GM20431 (cell line): ENCODE results near the gene LEMD3.

Source experiments
- in situ Hi-C: fragments of 300-500 bp; cut with MseI, MboI; formaldehyde crosslinking; loops from one replicate; pipeline ENCODE4 v1.15.0; 2020; ENCODE audit warnings: low sequenced_read_pairs; ENCODE audit not compliant: unreplicated experiment

The LEMD3 gene

GRCh38 chr12:65169320-65170208, at the start of gene LEMD3:
Gene LEMD3, plus strand, starts transcription at chr12:65169583. Its CDS starts 14 bp downstream, at chr12:65169597.
- in situ Hi-C loops = no loop called here

GRCh38 chr12:65121049-65121955, 48.1 kb upstream of the LEMD3 start, which contains the start of gene WIF1:
Gene WIF1, minus strand, starts transcription at chr12:65121305. Its CDS starts 114 bp downstream, at chr12:65121191.
- in situ Hi-C loops = no loop called here

GRCh38 chr12:65121956-65122469, 47.4 kb upstream of the LEMD3 start:
- in situ Hi-C loops = no loop called here

GRCh38 chr12:65122703-65123102, 46.7 kb upstream of the LEMD3 start:
- in situ Hi-C loops = no loop called here

- in situ Hi-C loops = no loop called here
Observed at GRCh38 chr12:65123435-65124063, 45.8 kb upstream of the LEMD3 start.

GRCh38 chr12:65125247-65125646, 44.1 kb upstream of the LEMD3 start:
- in situ Hi-C loops = no loop called here

GRCh38 chr12:65125975-65126374, 43.4 kb upstream of the LEMD3 start:
- in situ Hi-C loops = no loop called here

GRCh38 chr12:65126482-65126881, 42.9 kb upstream of the LEMD3 start:
- in situ Hi-C loops = no loop called here

- in situ Hi-C loops = no loop called here
Observed at GRCh38 chr12:65133879-65134278, 35.5 kb upstream of the LEMD3 start.

- in situ Hi-C loops = no loop called here
Observed at GRCh38 chr12:65139389-65139788, 30.0 kb upstream of the LEMD3 start.

- in situ Hi-C loops = no loop called here
Observed at GRCh38 chr12:65140738-65141137, 28.6 kb upstream of the LEMD3 start.

GRCh38 chr12:65147312-65147905, 22.0 kb upstream of the LEMD3 start:
- in situ Hi-C loops = no loop called here

GRCh38 chr12:65152012-65152411, 17.4 kb upstream of the LEMD3 start:
- in situ Hi-C loops = no loop called here

GRCh38 chr12:65152596-65152995, 16.8 kb upstream of the LEMD3 start:
- in situ Hi-C loops = no loop called here

GRCh38 chr12:65155784-65156183, 13.6 kb upstream of the LEMD3 start:
- in situ Hi-C loops = no loop called here

GRCh38 chr12:65156366-65156841, 13.0 kb upstream of the LEMD3 start:
- in situ Hi-C loops = no loop called here

- in situ Hi-C loops = no loop called here
Observed at GRCh38 chr12:65157091-65157490, 12.3 kb upstream of the LEMD3 start.

GRCh38 chr12:65162609-65163008, 6.8 kb upstream of the LEMD3 start:
- in situ Hi-C loops = no loop called here

- in situ Hi-C loops = no loop called here
Observed at GRCh38 chr12:65164244-65164643, 5.1 kb upstream of the LEMD3 start.

- in situ Hi-C loops = no loop called here
Observed at GRCh38 chr12:65164774-65165173, 4.6 kb upstream of the LEMD3 start.
